ENCODE data around the gene CTDSP1.

Gene CTDSP1

GRCh38 chr2:218363736-218364135 is 35.9 kb upstream of the CTDSP1 start:
- TF ChIP-seq CTCF (conservative IDR thresholded peaks at IDR 0.05; ENCODE audit: control insufficient read depth, insufficient read depth, low read depth, low read length) = no peak
- H3K4me3 ChIP-seq (ENCODE audit: control insufficient read depth, low read depth, low read length) = no peak overlapping the region
- DNase-seq (ENCODE audit: low read depth) = no peak

GRCh38 chr2:218364196-218364595 is 35.5 kb upstream of the CTDSP1 start:
- no peak overlapping the region for H3K4me3 ChIP-seq (ENCODE audit: control insufficient read depth, low read depth, low read length)
- no peak for DNase-seq (ENCODE audit: low read depth)
- TF ChIP-seq CTCF (conservative IDR thresholded peaks at IDR 0.05; ENCODE audit: control insufficient read depth, insufficient read depth, low read depth, low read length) = no peak

GRCh38 chr2:218366621-218367414 is 32.9 kb upstream of the CTDSP1 start:
- DNase-seq (ENCODE audit: low read depth) = no peak
- H3K4me3 ChIP-seq (ENCODE audit: control insufficient read depth, low read depth, low read length) = peak overlapping the region; percentile 48
- no peak for TF ChIP-seq CTCF (conservative IDR thresholded peaks at IDR 0.05; ENCODE audit: control insufficient read depth, insufficient read depth, low read depth, low read length)

GRCh38 chr2:218367415-218368149 is 32.1 kb upstream of the CTDSP1 start:
- no peak for TF ChIP-seq CTCF (conservative IDR thresholded peaks at IDR 0.05; ENCODE audit: control insufficient read depth, insufficient read depth, low read depth, low read length)
- peak; percentile 64 for DNase-seq (ENCODE audit: low read depth)
- peak overlapping the region; percentile 48 for H3K4me3 ChIP-seq (ENCODE audit: control insufficient read depth, low read depth, low read length)

GRCh38 chr2:218368150-218368528 is 31.5 kb upstream of the CTDSP1 start:
- TF ChIP-seq CTCF (conservative IDR thresholded peaks at IDR 0.05; ENCODE audit: control insufficient read depth, insufficient read depth, low read depth, low read length) = no peak
- DNase-seq (ENCODE audit: low read depth) = no peak
- peak overlapping the region; percentile 48 for H3K4me3 ChIP-seq (ENCODE audit: control insufficient read depth, low read depth, low read length)

GRCh38 chr2:218368621-218369153 is 31.0 kb upstream of the CTDSP1 start:
- TF ChIP-seq CTCF (conservative IDR thresholded peaks at IDR 0.05; ENCODE audit: control insufficient read depth, insufficient read depth, low read depth, low read length) = no peak
- no peak overlapping the region for H3K4me3 ChIP-seq (ENCODE audit: control insufficient read depth, low read depth, low read length)

More at GRCh38 chr2:218368621-218369153, 31.0 kb upstream of the CTDSP1 start:
- peak; percentile 14 for DNase-seq (ENCODE audit: low read depth)
